Skeletal muscle tissue (tissue), 4 donors: ENCODE results near the gene ZDBF2. TPM values are rescaled to one million over a fixed set of nuclear protein-coding genes. Genes with fewer than 3 reads are reported as not detected.

Experiments used
- H3K27ac ChIP-seq: one replicate; pipeline ENCODE4 v1.7.0; 2013; ENCODE audit warnings: mild to moderate bottlenecking, low read depth, low read length, inconsistent platforms
- H3K27me3 ChIP-seq, 3 donors: one replicate each; pipeline ENCODE4 v1.7.0; 2013; ENCODE audit warnings: low read length in 3 of 3; ENCODE audit not compliant: control insufficient read depth in 3 of 3, insufficient read depth in 3 of 3
- H3K36me3 ChIP-seq, 3 donors: one replicate each; pipeline ENCODE4 v1.7.0; 2013; ENCODE audit warnings: low read length in 3 of 3; ENCODE audit not compliant: control insufficient read depth in 3 of 3, insufficient read depth in 3 of 3
- H3K4me1 ChIP-seq, 3 donors: one replicate each; pipeline ENCODE4 v1.7.0; 2013; ENCODE audit warnings: low read length in 3 of 3, mild to moderate bottlenecking in 3 of 3; ENCODE audit not compliant: control insufficient read depth in 3 of 3, insufficient read depth in 3 of 3
- H3K4me3 ChIP-seq, 3 donors: one replicate each; pipeline ENCODE4 v1.7.0; 2013; ENCODE audit warnings: low read length in 3 of 3
- H3K9ac ChIP-seq, 3 donors: one replicate each; pipeline ENCODE4 v1.7.0; 2013; ENCODE audit warnings: low read length in 3 of 3, mild to moderate bottlenecking in 3 of 3, moderate library complexity in 2 of 3, low read depth in 1 of 3
- H3K9me3 ChIP-seq, 3 donors: one replicate each; pipeline ENCODE4 v1.7.0; 2013; ENCODE audit warnings: low read length in 3 of 3; ENCODE audit not compliant: control insufficient read depth in 3 of 3
- total RNA-seq: library from RNA; depleted of rRNA; stranded (reverse); fragments of >200 nt; gene quantifications from one replicate; pipeline ENCODE4 v1.2.3, GENCODE V29; 2014
- donor health status: Osteomylitis.

ZDBF2 gene
- total RNA-seq, 1 donor from 2014 or later = 12.0 TPM

DNA sequence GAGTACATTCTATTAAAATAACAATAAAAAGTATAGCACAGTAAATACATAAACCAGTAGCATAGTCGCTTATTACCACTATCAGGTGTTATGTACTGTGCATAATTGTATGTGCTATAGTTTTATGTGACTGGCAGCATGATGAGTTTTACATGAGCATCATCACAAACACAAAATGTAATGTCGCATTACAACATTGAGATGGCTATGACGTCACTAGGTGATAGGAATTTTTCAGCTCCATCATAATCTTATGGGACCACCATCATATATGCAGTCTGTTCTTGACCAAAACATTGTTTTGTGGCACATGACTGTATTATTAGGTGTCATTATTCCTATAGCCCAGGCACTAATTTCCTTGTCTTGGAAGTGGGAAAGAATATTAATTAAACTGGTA is 48.6 kb downstream of the ZDBF2 start:
- peaks cover 0 to 2% (median 2%) of the 10 kb centered on the region in 3 donors for H3K4me1 ChIP-seq
- H3K27ac ChIP-seq = no peak overlapping the region
- no peak overlapping the region for H3K4me3 ChIP-seq
- no peaks in the 10 kb centered on the region for H3K36me3 ChIP-seq
- H3K27me3 ChIP-seq = no peaks in the 10 kb centered on the region
- H3K9ac ChIP-seq = no peak overlapping the region
- peaks cover 0 to 4% (median 0%) of the 10 kb centered on the region in 3 donors for H3K9me3 ChIP-seq

GRCh38 chr2:206323486-206323885 is 49.0 kb downstream of the ZDBF2 start:
- Histone ChIP-seq H3K9ac (no peak overlapping the region), H3K27me3 (no peaks in the 10 kb centered on the region), H3K4me1 (peaks cover 0 to 2% (median 2%) of the 10 kb centered on the region in 3 donors), H3K9me3 (peaks cover 0 to 4% (median 0%) of the 10 kb centered on the region in 3 donors), H3K4me3 (no peak overlapping the region), H3K27ac (no peak overlapping the region), H3K36me3 (no peaks in the 10 kb centered on the region)

GRCh38 chr2:206324869-206325268 is 50.4 kb downstream of the ZDBF2 start:
- H3K4me3 ChIP-seq = no peak overlapping the region
- H3K36me3 ChIP-seq = no peaks in the 10 kb centered on the region
- peak overlapping the region in 1 of 3 donors; percentile 8 for H3K9ac ChIP-seq
- no peaks in the 10 kb centered on the region for H3K27me3 ChIP-seq
- H3K9me3 ChIP-seq = no peaks in the 10 kb centered on the region
- no peak overlapping the region for H3K27ac ChIP-seq
- H3K4me1 ChIP-seq = peaks cover 0 to 2% (median 2%) of the 10 kb centered on the region in 3 donors

GRCh38 chr2:206328974-206329373 is 54.5 kb downstream of the ZDBF2 start:
- H3K4me1 ChIP-seq = peaks cover 0 to 2% (median 2%) of the 10 kb centered on the region in 3 donors
- no peaks in the 10 kb centered on the region for H3K27me3 ChIP-seq
- H3K27ac ChIP-seq = no peak overlapping the region
- no peaks in the 10 kb centered on the region for H3K36me3 ChIP-seq
- H3K9me3 ChIP-seq = no peaks in the 10 kb centered on the region
- no peak overlapping the region for H3K9ac ChIP-seq
- H3K4me3 ChIP-seq = no peak overlapping the region

DNA sequence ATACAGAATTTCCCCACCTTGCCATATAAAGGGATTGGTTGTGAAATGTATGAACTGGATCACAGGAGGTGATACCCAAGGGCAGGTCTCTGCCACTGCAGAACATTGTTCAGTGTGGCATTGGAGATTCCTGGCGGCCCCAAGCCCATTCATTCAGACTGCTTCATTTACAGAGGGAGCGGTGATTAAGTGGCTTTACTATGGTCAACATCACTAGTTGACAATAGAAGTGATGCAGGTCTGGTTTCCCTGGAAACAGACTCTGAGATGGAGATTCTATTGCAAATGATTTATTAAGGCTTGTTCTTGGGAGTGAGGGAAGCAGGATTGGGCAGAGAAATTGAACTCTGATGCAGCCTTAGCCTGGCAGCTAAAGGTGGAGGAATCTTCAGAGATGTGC is 62.4 kb downstream of the ZDBF2 start:
- H3K4me3 ChIP-seq = no peak overlapping the region
- peaks cover 0 to 5% (median 2%) of the 10 kb centered on the region in 3 donors for H3K4me1 ChIP-seq
- H3K9me3 ChIP-seq = no peaks in the 10 kb centered on the region
- H3K27me3 ChIP-seq = no peaks in the 10 kb centered on the region
- H3K9ac ChIP-seq = no peak overlapping the region
- H3K36me3 ChIP-seq = no peaks in the 10 kb centered on the region
- H3K27ac ChIP-seq = no peak overlapping the region

- Histone ChIP-seq H3K27ac (no peak overlapping the region), H3K4me1 (peaks cover 0 to 5% (median 2%) of the 10 kb centered on the region in 3 donors), H3K4me3 (no peak overlapping the region), H3K27me3 (no peaks in the 10 kb centered on the region), H3K9ac (no peak overlapping the region), H3K9me3 (no peaks in the 10 kb centered on the region), H3K36me3 (no peaks in the 10 kb centered on the region)
Observed at GRCh38 chr2:206337956-206338355, 63.5 kb downstream of the ZDBF2 start.

GRCh38 chr2:206341396-206341795 is 66.9 kb downstream of the ZDBF2 start:
- Histone ChIP-seq H3K27me3 (no peaks in the 10 kb centered on the region), H3K9me3 (no peaks in the 10 kb centered on the region), H3K4me3 (no peak overlapping the region), H3K4me1 (peaks cover 0 to 5% (median 2%) of the 10 kb centered on the region in 3 donors), H3K27ac (no peak overlapping the region), H3K36me3 (no peaks in the 10 kb centered on the region), H3K9ac (no peak overlapping the region)

- H3K9me3 ChIP-seq = no peaks in the 10 kb centered on the region
- H3K4me1 ChIP-seq = peaks cover 0 to 2% (median 1%) of the 10 kb centered on the region in 3 donors
- no peak overlapping the region for H3K27ac ChIP-seq
- H3K4me3 ChIP-seq = no peak overlapping the region
- H3K27me3 ChIP-seq = no peaks in the 10 kb centered on the region
- H3K36me3 ChIP-seq = no peaks in the 10 kb centered on the region
- H3K9ac ChIP-seq = no peak overlapping the region
Observed at GRCh38 chr2:206343144-206343543, 68.7 kb downstream of the ZDBF2 start.

DNA sequence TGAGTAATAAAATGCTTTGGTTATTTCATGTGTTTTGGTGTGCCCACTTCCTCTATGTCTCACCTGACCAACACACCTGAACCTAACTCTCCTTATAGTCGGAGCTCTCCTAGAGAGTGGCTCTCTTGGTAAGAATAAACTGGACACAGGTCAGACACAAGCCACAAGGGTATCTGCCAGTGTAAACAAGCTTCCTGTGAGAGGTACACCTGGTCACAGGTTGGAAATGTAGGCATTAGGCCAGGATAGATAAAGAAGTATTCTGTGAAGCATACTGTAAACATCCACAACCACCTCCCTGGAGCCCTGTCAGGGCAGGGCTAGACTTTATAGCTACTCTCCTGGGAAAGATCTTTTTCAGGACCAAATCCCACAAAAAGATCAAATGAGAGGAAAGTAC is 69.4 kb downstream of the ZDBF2 start:
- Histone ChIP-seq H3K27me3 (no peaks in the 10 kb centered on the region), H3K9me3 (no peaks in the 10 kb centered on the region), H3K4me1 (no peaks in the 10 kb centered on the region), H3K27ac (no peak overlapping the region), H3K4me3 (no peak overlapping the region), H3K9ac (no peak overlapping the region), H3K36me3 (no peaks in the 10 kb centered on the region)

GRCh38 chr2:206345606-206346005 is 71.1 kb downstream of the ZDBF2 start:
- Histone ChIP-seq H3K27ac (no peak overlapping the region), H3K4me1 (no peaks in the 10 kb centered on the region), H3K36me3 (no peaks in the 10 kb centered on the region), H3K27me3 (no peaks in the 10 kb centered on the region), H3K9ac (no peak overlapping the region), H3K4me3 (no peak overlapping the region), H3K9me3 (no peaks in the 10 kb centered on the region)

DNA sequence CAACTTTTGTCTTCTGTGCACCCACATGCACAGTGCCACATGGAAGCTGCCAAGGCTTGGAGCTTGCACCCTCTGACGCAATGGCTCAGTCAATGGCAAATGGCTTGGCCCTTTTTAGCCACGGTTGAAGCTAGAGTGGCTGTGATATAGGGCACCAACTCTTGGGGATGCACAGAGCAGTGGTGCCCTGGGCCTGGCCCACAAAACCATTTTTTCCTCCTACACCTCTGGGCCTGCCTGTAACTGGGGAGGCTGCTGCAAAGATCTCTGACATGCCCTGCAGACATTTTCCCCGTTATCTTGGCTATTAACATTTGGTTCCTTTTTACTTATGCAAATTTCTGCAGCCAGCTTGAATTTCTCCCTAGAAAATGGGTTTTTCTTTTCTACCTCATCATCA is 74.9 kb downstream of the ZDBF2 start:
- H3K36me3 ChIP-seq = no peaks in the 10 kb centered on the region
- no peak overlapping the region for H3K4me3 ChIP-seq
- no peaks in the 10 kb centered on the region for H3K4me1 ChIP-seq
- H3K9ac ChIP-seq = no peak overlapping the region
- H3K9me3 ChIP-seq = no peaks in the 10 kb centered on the region
- H3K27ac ChIP-seq = no peak overlapping the region
- no peaks in the 10 kb centered on the region for H3K27me3 ChIP-seq
